GM23338 (cell line): ENCODE results near the gene BRD7. TPM values are rescaled to one million over a fixed set of nuclear protein-coding genes. Genes with fewer than 3 reads are reported as not detected.

Experiments
- ATAC-seq: fragments of 200-7000 bp; cut with Tn5 transposase; 3 replicates; pipeline ENCODE4 v1.9.1; 2020
- DNase-seq: peaks from one replicate; pipeline ENCODE4 v3.0.0-alpha.2; 2015; ENCODE audit warnings: low spot score
- H2AFZ ChIP-seq: fragments of 200-600 bp; sonication (generic); 2 replicates; pipeline ENCODE4 v1.8.0; 2016; ENCODE audit warnings: antibody characterized with exemption, mild to moderate bottlenecking, moderate library complexity
- H3F3A ChIP-seq: fragments of 200-600 bp; sonication (generic); replicated peaks from 2 replicates; pipeline ENCODE4 v1.8.0; 2017; ENCODE audit warnings: antibody characterized with exemption, mixed run types, low read depth
- H3K27ac ChIP-seq: fragments of 200-600 bp; sonication (generic); 2 replicates; pipeline ENCODE4 v1.6.1; 2016; ENCODE audit warnings: low read depth
- H3K27me3 ChIP-seq: fragments of 200-600 bp; sonication (generic); 2 replicates; pipeline ENCODE4 v1.8.0; 2016; ENCODE audit warnings: mild to moderate bottlenecking, mixed run types, moderate library complexity; ENCODE audit not compliant: insufficient read depth
- H3K36me3 ChIP-seq: fragments of 200-600 bp; sonication (generic); 2 replicates; pipeline ENCODE4 v1.8.0; 2016; ENCODE audit warnings: mild to moderate bottlenecking; ENCODE audit not compliant: insufficient read depth
- H3K4me1 ChIP-seq: fragments of 200-600 bp; sonication (generic); 2 replicates; pipeline ENCODE4 v1.8.0; 2016; ENCODE audit warnings: mild to moderate bottlenecking, moderate library complexity; ENCODE audit not compliant: insufficient read depth
- H3K4me2 ChIP-seq: fragments of 200-600 bp; sonication (generic); 2 replicates; pipeline ENCODE4 v1.7.1; 2017; ENCODE audit warnings: mixed run types
- H3K4me3 ChIP-seq: fragments of 200-600 bp; sonication (generic); 2 replicates; pipeline ENCODE4 v1.6.1; 2016; ENCODE audit warnings: mixed run types
- H3K79me2 ChIP-seq: fragments of 200-600 bp; sonication (generic); replicated peaks from 2 replicates; pipeline ENCODE4 v1.8.0; 2017; ENCODE audit warnings: mild to moderate bottlenecking; ENCODE audit not compliant: insufficient read depth
- H3K9me2 ChIP-seq: fragments of 200-600 bp; sonication (generic); 2 replicates; pipeline ENCODE4 v1.8.0; 2017; ENCODE audit not compliant: insufficient read depth
- H4K20me1 ChIP-seq: fragments of 200-600 bp; sonication (generic); replicated peaks from 2 replicates; pipeline ENCODE4 v1.8.0; 2017; ENCODE audit warnings: mild to moderate bottlenecking; ENCODE audit not compliant: insufficient read depth
- H3K27ac Mint-ChIP-seq: 2 replicates; pipeline ENCODE4 v1.8.0; 2020; ENCODE audit warnings: inconsistent platforms, mild to moderate bottlenecking, moderate library complexity, mixed read lengths
- H3K27me3 Mint-ChIP-seq: 3 replicates; pipeline ENCODE4 v1.8.0; 2022; ENCODE audit warnings: low read depth, mild to moderate bottlenecking, moderate library complexity, mixed read lengths, inconsistent platforms; ENCODE audit not compliant: insufficient read depth, poor library complexity
- H3K36me3 Mint-ChIP-seq: 3 replicates; pipeline ENCODE4 v1.8.0; 2021; ENCODE audit warnings: low read depth, mild to moderate bottlenecking, inconsistent platforms, moderate library complexity, mixed read lengths
- H3K4me1 Mint-ChIP-seq: 3 replicates; pipeline ENCODE4 v1.8.0; 2020; ENCODE audit warnings: mild to moderate bottlenecking, inconsistent platforms, mixed read lengths
- H3K4me3 Mint-ChIP-seq: 3 replicates; pipeline ENCODE4 v1.8.0; 2021; ENCODE audit warnings: moderate library complexity, mild to moderate bottlenecking, inconsistent platforms, mixed read lengths
- H3K9me3 Mint-ChIP-seq: 3 replicates; pipeline ENCODE4 v1.8.0; 2020; ENCODE audit warnings: moderate library complexity, mild to moderate bottlenecking, inconsistent platforms, mixed read lengths
- CREB1 ChIP-seq: fragments of 250-450 bp; sonication (Bioruptor Pico); IDR thresholded peaks from 2 replicates; pipeline ENCODE4 v1.5.0; 2020; ENCODE audit warnings: low read depth, mild to moderate bottlenecking, moderate library complexity
- EZH2 ChIP-seq: fragments of 200-600 bp; sonication (generic); IDR thresholded peaks from one replicate; pipeline ENCODE4 v1.8.0; 2017; ENCODE audit warnings: antibody characterized with exemption, mild to moderate bottlenecking, low read depth; ENCODE audit not compliant: unreplicated experiment
- EZH2phosphoT487 ChIP-seq: fragments of 200-600 bp; sonication (generic); IDR thresholded peaks from one replicate; pipeline ENCODE4 v1.8.1; 2018; ENCODE audit warnings: antibody characterized with exemption; ENCODE audit not compliant: unreplicated experiment
- NANOG ChIP-seq: IDR thresholded peaks from 2 replicates; pipeline ENCODE4 v1.6.1; 2016; ENCODE audit warnings: antibody characterized with exemption, borderline replicate concordance
- POLR2AphosphoS5 ChIP-seq: IDR thresholded peaks from 2 replicates; pipeline ENCODE4 v1.6.1; 2016; ENCODE audit warnings: antibody characterized with exemption, low read depth
- REST ChIP-seq: IDR thresholded peaks from one replicate; pipeline ENCODE4 v1.6.1; 2018; ENCODE audit warnings: antibody characterized with exemption; ENCODE audit not compliant: unreplicated experiment
- STAT1 ChIP-seq: IDR thresholded peaks from one replicate; pipeline ENCODE4 v1.6.1; 2016; ENCODE audit warnings: antibody characterized with exemption; ENCODE audit not compliant: unreplicated experiment
- ZNF114 ChIP-seq: fragments of 250-450 bp; sonication (Bioruptor Pico); IDR thresholded peaks from 2 replicates; pipeline ENCODE4 v1.5.0; 2020; ENCODE audit warnings: mild to moderate bottlenecking, moderate library complexity
- ZNF331 ChIP-seq: fragments of 250-450 bp; sonication (Bioruptor Pico); IDR thresholded peaks from 2 replicates; pipeline ENCODE4 v1.5.0; 2020; ENCODE audit warnings: low read depth, mild to moderate bottlenecking, moderate library complexity
- ZNF462 ChIP-seq: fragments of 250-450 bp; sonication (Bioruptor Pico); IDR thresholded peaks from 2 replicates; pipeline ENCODE4 v1.5.0; 2020; ENCODE audit warnings: mild to moderate bottlenecking, moderate library complexity
- polyA plus RNA-seq: library from polyadenylated mRNA; unstranded; fragments of >200 nt; fragmentation: Nextera tagmentation; extraction: Ambion mirVana; gene quantifications from 2 replicates; pipeline ENCODE4 v1.2.1, GENCODE V29; 2016
- total RNA-seq: library from RNA; depleted of rRNA; stranded (reverse); fragments of >200 nt; shearing (Covaris generic); gene quantifications from 2 replicates; pipeline ENCODE4 v1.2.3, GENCODE V29; 2014

Gene BRD7
- total and polyA plus RNA-seq, 2 experiments from 2014 or later = 93.0 to 149 TPM

- TF ChIP-seq REST (no peak), EZH2phosphoT487 (no peak), CREB1 (CRISPR knock-in tag) (no peak), NANOG (no peak)
Measured at GRCh38 chr16:50416388-50416787, 47.6 kb upstream of the BRD7 start (continued).

GRCh38 chr16:50414152-50414551 lies 45.4 kb upstream of the BRD7 start:
- peaks cover 7% of the 10 kb centered on the region; the same call in 1 of the 2 replicates for H3K36me3 ChIP-seq
- DNase-seq = no peak
- no peaks in the 10 kb centered on the region for H3F3A ChIP-seq
- no peaks in the 10 kb centered on the region for H3K27me3 Mint-ChIP-seq
- no peak for ATAC-seq
- 0 out of 2 replicates have a peak, but pooled peaks cover 3% of the 10 kb centered on the region for H3K9me2 ChIP-seq
- H3K4me1 ChIP-seq = no peaks in the 10 kb centered on the region
- H2AFZ ChIP-seq = no peak overlapping the region
- no peaks in the 10 kb centered on the region for H3K79me2 ChIP-seq
- H3K36me3 Mint-ChIP-seq = 0 out of 3 replicates have a peak, but pooled peaks cover under 1% of the 10 kb centered on the region
- H3K27me3 ChIP-seq = no peaks in the 10 kb centered on the region
- no peaks in the 10 kb centered on the region for H4K20me1 ChIP-seq
- H3K9me3 Mint-ChIP-seq = peaks cover 41% of the 10 kb centered on the region
- no peak overlapping the region for H3K4me3 Mint-ChIP-seq
- no peak overlapping the region for H3K4me2 ChIP-seq
- no peak overlapping the region for H3K4me3 ChIP-seq
- no peak overlapping the region for H3K27ac Mint-ChIP-seq
- H3K27ac ChIP-seq = no peak overlapping the region
- H3K4me1 Mint-ChIP-seq = no peaks in the 10 kb centered on the region
- TF ChIP-seq POLR2AphosphoS5 = no peak
- no peak for TF ChIP-seq NANOG
- TF ChIP-seq STAT1 = no peak
- no peak for TF ChIP-seq ZNF462 (CRISPR knock-in tag)
- no peak for TF ChIP-seq ZNF114 (CRISPR knock-in tag)
- no peak for TF ChIP-seq REST
- no peak for TF ChIP-seq ZNF331 (CRISPR knock-in tag)
- TF ChIP-seq EZH2 = no peak
